ENCODE measurements around the gene C1orf174. TPM values are rescaled to one million over a fixed set of nuclear protein-coding genes. Genes with fewer than 3 reads are reported as not detected.

Gene C1orf174
- total and polyA plus RNA-seq, 2 of the 13 experiments (the other 11 are each of a cell fraction or from before 2014, with no cell fraction given): 21.6 to 31.4 TPM

DNA sequence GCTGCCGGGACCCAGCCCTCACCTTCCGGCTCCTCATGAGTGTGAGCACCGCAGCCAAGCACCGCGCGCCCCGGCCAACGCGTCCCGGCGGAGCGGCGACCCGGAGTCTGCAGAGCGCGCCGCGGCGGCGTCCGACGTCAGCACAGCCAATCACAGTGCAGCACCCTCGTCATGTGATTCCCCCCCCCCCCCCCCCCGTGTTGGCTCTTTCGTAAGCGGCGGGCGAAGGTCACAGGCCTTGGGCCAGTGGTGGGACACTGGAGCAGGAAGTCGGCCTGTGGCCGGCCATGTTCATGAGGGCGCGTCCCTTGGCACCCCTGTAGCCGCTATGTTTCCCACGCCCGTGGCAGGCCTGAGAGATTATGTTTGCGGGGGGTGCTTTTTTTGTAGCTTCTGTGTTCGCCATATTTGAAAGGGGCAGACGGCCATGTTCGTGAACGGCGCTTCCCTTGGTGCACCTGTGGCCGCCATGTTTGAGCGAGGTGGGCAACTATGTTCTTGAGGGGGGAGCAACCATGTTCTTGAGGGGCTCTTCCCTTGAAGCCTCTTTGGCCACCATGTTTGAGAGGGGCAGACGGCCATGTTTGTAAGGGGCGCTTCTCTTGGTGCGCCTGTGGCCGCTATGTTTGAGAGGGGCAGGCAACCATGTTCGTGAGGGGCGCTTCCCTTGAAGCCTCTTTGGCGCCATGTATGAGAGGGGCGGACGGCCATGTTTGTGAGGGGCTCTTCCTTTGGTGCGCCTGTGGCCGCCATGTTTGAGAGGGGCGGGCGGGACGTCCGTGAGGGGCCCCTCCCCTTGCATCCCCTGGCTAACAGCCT is at the start of gene C1orf174 (continued):
- no peak for TF ChIP-seq SMARCE1 (IDR thresholded peaks at IDR 0.05; ENCODE audit: borderline replicate concordance)
- TF ChIP-seq, protein P1, sequence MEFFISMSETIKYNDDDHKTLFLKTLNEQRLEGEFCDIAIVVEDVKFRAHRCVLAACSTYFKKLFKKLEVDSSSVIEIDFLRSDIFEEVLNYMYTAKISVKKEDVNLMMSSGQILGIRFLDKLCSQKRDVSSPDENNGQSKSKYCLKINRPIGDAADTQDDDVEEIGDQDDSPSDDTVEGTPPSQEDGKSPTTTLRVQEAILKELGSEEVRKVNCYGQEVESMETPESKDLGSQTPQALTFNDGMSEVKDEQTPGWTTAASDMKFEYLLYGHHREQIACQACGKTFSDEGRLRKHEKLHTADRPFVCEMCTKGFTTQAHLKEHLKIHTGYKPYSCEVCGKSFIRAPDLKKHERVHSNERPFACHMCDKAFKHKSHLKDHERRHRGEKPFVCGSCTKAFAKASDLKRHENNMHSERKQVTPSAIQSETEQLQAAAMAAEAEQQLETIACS (CRISPR knock-in tag; IDR thresholded peaks at IDR 0.05): no peak
- no peak for TF ChIP-seq ETV6 (CRISPR knock-in tag; conservative IDR thresholded peaks at IDR 0.05)
- TF ChIP-seq, protein P2, sequence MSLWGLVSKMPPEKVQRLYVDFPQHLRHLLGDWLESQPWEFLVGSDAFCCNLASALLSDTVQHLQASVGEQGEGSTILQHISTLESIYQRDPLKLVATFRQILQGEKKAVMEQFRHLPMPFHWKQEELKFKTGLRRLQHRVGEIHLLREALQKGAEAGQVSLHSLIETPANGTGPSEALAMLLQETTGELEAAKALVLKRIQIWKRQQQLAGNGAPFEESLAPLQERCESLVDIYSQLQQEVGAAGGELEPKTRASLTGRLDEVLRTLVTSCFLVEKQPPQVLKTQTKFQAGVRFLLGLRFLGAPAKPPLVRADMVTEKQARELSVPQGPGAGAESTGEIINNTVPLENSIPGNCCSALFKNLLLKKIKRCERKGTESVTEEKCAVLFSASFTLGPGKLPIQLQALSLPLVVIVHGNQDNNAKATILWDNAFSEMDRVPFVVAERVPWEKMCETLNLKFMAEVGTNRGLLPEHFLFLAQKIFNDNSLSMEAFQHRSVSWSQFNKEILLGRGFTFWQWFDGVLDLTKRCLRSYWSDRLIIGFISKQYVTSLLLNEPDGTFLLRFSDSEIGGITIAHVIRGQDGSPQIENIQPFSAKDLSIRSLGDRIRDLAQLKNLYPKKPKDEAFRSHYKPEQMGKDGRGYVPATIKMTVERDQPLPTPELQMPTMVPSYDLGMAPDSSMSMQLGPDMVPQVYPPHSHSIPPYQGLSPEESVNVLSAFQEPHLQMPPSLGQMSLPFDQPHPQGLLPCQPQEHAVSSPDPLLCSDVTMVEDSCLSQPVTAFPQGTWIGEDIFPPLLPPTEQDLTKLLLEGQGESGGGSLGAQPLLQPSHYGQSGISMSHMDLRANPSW (CRISPR knock-in tag; IDR thresholded peaks at IDR 0.05; ENCODE audit: borderline replicate concordance): no peak
- no peak for TF ChIP-seq SMC3 (IDR thresholded peaks at IDR 0.05; ENCODE audit: low read length)
- no peak for TF ChIP-seq ZNF232 (CRISPR knock-in tag; IDR thresholded peaks at IDR 0.05; ENCODE audit: borderline replicate concordance)
- no peak for TF ChIP-seq ZNF615 (CRISPR knock-in tag; IDR thresholded peaks at IDR 0.05; ENCODE audit: borderline replicate concordance)
- no peak for TF ChIP-seq FOSL2 (CRISPR knock-in tag; IDR thresholded peaks at IDR 0.05)
- no peak; the same call in 1 of the 2 replicates for TF ChIP-seq ZNF790 (CRISPR knock-in tag; IDR thresholded peaks at IDR 0.05; ENCODE audit: borderline replicate concordance)
- TF ChIP-seq, protein P3, sequence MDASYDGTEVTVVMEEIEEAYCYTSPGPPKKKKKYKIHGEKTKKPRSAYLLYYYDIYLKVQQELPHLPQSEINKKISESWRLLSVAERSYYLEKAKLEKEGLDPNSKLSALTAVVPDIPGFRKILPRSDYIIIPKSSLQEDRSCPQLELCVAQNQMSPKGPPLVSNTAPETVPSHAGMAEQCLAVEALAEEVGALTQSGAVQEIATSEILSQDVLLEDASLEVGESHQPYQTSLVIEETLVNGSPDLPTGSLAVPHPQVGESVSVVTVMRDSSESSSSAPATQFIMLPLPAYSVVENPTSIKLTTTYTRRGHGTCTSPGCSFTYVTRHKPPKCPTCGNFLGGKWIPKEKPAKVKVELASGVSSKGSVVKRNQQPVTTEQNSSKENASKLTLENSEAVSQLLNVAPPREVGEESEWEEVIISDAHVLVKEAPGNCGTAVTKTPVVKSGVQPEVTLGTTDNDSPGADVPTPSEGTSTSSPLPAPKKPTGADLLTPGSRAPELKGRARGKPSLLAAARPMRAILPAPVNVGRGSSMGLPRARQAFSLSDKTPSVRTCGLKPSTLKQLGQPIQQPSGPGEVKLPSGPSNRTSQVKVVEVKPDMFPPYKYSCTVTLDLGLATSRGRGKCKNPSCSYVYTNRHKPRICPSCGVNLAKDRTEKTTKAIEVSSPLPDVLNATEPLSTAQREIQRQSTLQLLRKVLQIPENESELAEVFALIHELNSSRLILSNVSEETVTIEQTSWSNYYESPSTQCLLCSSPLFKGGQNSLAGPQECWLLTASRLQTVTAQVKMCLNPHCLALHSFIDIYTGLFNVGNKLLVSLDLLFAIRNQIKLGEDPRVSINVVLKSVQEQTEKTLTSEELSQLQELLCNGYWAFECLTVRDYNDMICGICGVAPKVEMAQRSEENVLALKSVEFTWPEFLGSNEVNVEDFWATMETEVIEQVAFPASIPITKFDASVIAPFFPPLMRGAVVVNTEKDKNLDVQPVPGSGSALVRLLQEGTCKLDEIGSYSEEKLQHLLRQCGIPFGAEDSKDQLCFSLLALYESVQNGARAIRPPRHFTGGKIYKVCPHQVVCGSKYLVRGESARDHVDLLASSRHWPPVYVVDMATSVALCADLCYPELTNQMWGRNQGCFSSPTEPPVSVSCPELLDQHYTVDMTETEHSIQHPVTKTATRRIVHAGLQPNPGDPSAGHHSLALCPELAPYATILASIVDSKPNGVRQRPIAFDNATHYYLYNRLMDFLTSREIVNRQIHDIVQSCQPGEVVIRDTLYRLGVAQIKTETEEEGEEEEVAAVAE (CRISPR knock-in tag; IDR thresholded peaks at IDR 0.05; ENCODE audit: borderline replicate concordance): no peak
